Astrocyte (in vitro differentiated cells and primary cell): ENCODE measurements around the gene SFRP2. TPM values are rescaled to one million over a fixed set of nuclear protein-coding genes. Genes with fewer than 3 reads are reported as not detected.

Experiments used
- DNase-seq: peaks from one replicate; pipeline ENCODE4 v3.0.0-alpha.2; 2010; ENCODE audit warnings: low read depth
- FAIRE-seq: peaks from 2 replicates; lab custom pipeline; 2011; peaks lifted over from hg19 to GRCh38; lab: Jason Lieb, UNC
- H2AFZ ChIP-seq: 2 replicates; pipeline ENCODE4 v1.6.0; 2012; ENCODE audit warnings: low read depth, low read length, inconsistent platforms
- H3K27ac ChIP-seq: 2 replicates; pipeline ENCODE4 v1.5.1; 2011; ENCODE audit warnings: low read depth, low read length, inconsistent platforms
- H3K27me3 ChIP-seq: 2 replicates; pipeline ENCODE4 v1.6.0; 2011; ENCODE audit warnings: low read length, inconsistent platforms; ENCODE audit not compliant: insufficient read depth
- H3K36me3 ChIP-seq: 2 replicates; pipeline ENCODE4 v1.5.1; 2011; ENCODE audit warnings: low read length, inconsistent platforms; ENCODE audit not compliant: insufficient read depth
- H3K4me1 ChIP-seq: 2 replicates; pipeline ENCODE4 v1.5.1; 2011; ENCODE audit warnings: low read length, inconsistent platforms; ENCODE audit not compliant: insufficient read depth
- H3K4me2 ChIP-seq: 2 replicates; pipeline ENCODE4 v1.6.0; 2012; ENCODE audit warnings: low read length, inconsistent platforms
- H3K4me3 ChIP-seq: 2 replicates; pipeline ENCODE4 v1.5.1; 2011; ENCODE audit warnings: low read depth, mild to moderate bottlenecking, low read length, inconsistent platforms; ENCODE audit not compliant: insufficient read depth
- H3K79me2 ChIP-seq: 2 replicates; pipeline ENCODE4 v1.6.0; 2012; ENCODE audit warnings: mild to moderate bottlenecking, low read length, inconsistent platforms; ENCODE audit not compliant: insufficient read depth
- H3K9ac ChIP-seq: 2 replicates; pipeline ENCODE4 v1.6.0; 2012; ENCODE audit warnings: mild to moderate bottlenecking, low read length, inconsistent platforms
- H3K9me3 ChIP-seq: 2 replicates; pipeline ENCODE4 v1.5.1; 2012; ENCODE audit warnings: low read depth, mild to moderate bottlenecking, low read length, inconsistent platforms; ENCODE audit not compliant: insufficient read depth
- H4K20me1 ChIP-seq: 2 replicates; pipeline ENCODE4 v1.6.0; 2012; ENCODE audit warnings: low read length, inconsistent platforms; ENCODE audit not compliant: insufficient read depth
- H3K27ac Mint-ChIP-seq: one replicate; pipeline ENCODE4 v1.8.0; 2021; ENCODE audit warnings: mild to moderate bottlenecking, mixed read lengths; ENCODE audit not compliant: unreplicated experiment
- H3K27me3 Mint-ChIP-seq: one replicate; pipeline ENCODE4 v1.8.0; 2021; ENCODE audit warnings: low read depth, mixed read lengths; ENCODE audit not compliant: unreplicated experiment
- H3K36me3 Mint-ChIP-seq: one replicate; pipeline ENCODE4 v1.8.0; 2021; ENCODE audit warnings: low read depth, mixed read lengths; ENCODE audit not compliant: unreplicated experiment
- H3K4me1 Mint-ChIP-seq: one replicate; pipeline ENCODE4 v1.8.0; 2021; ENCODE audit warnings: low read depth, mixed read lengths; ENCODE audit not compliant: unreplicated experiment
- H3K4me3 Mint-ChIP-seq: one replicate; pipeline ENCODE4 v1.8.0; 2021; ENCODE audit warnings: mild to moderate bottlenecking, moderate library complexity, mixed read lengths; ENCODE audit not compliant: unreplicated experiment
- H3K9me3 Mint-ChIP-seq: one replicate; pipeline ENCODE4 v1.8.0; 2021; ENCODE audit warnings: mild to moderate bottlenecking, mixed read lengths; ENCODE audit not compliant: unreplicated experiment
- CTCF ChIP-seq: IDR thresholded peaks from 2 replicates; pipeline ENCODE4 v1.5.1; 2011; ENCODE audit warnings: low read depth, mild to moderate bottlenecking, inconsistent platforms, low read length, moderate library complexity; ENCODE audit not compliant: insufficient read depth
- EZH2 ChIP-seq: IDR thresholded peaks from 2 replicates; pipeline ENCODE4 v1.6.1; 2012; ENCODE audit warnings: mild to moderate bottlenecking, low read length, inconsistent platforms; ENCODE audit not compliant: insufficient read depth
- total RNA-seq: library from RNA; stranded (reverse); gene quantifications from 2 replicates; pipeline ENCODE4 v1.2.1, GENCODE V29; 2021

Gene SFRP2
- total RNA-seq, 1 donor from 2014 or later = 92.8 TPM

- H3K27me3 Mint-ChIP-seq = peaks cover 2% of the 10 kb centered on the region
- H3K9me3 Mint-ChIP-seq = no peaks in the 10 kb centered on the region
- FAIRE-seq = no peak
Observed at GRCh38 chr4:153766758-153767157, 22.1 kb downstream of the SFRP2 start.

GRCh38 chr4:153765894-153766293 is 23.0 kb downstream of the SFRP2 start:
- Histone ChIP-seq H3K9me3 (no peaks in the 10 kb centered on the region), H3K27me3 (peaks cover 4% of the 10 kb centered on the region), H3K9ac (no peak overlapping the region), H2AFZ (no peak overlapping the region), H3K4me2 (no peak overlapping the region), H3K79me2 (no peaks in the 10 kb centered on the region), H3K4me3 (no peak overlapping the region), H3K27ac (no peak overlapping the region), H3K36me3 (no peaks in the 10 kb centered on the region), H3K4me1 (no peaks in the 10 kb centered on the region), H4K20me1 (no peaks in the 10 kb centered on the region)
- no peak for DNase-seq
- Mint-ChIP-seq H3K27ac (no peak overlapping the region), H3K4me3 (no peak overlapping the region), H3K36me3 (peaks cover 2% of the 10 kb centered on the region), H3K27me3 (peaks cover 7% of the 10 kb centered on the region), H3K4me1 (peaks cover 18% of the 10 kb centered on the region), H3K9me3 (no peaks in the 10 kb centered on the region)
- TF ChIP-seq EZH2 (no peak), CTCF (no peak)
- no peak for FAIRE-seq

More at GRCh38 chr4:153766758-153767157, 22.1 kb downstream of the SFRP2 start:
- Histone ChIP-seq H3K4me3 (no peak overlapping the region), H3K4me2 (no peak overlapping the region), H3K36me3 (no peaks in the 10 kb centered on the region), H2AFZ (no peak overlapping the region), H4K20me1 (no peaks in the 10 kb centered on the region), H3K9me3 (no peaks in the 10 kb centered on the region), H3K79me2 (no peaks in the 10 kb centered on the region), H3K27me3 (peaks cover 4% of the 10 kb centered on the region), H3K27ac (no peak overlapping the region), H3K9ac (no peak overlapping the region), H3K4me1 (no peaks in the 10 kb centered on the region)
- no peak for DNase-seq
- peaks cover 2% of the 10 kb centered on the region for H3K36me3 Mint-ChIP-seq
- no peak overlapping the region for H3K27ac Mint-ChIP-seq
- no peak for TF ChIP-seq CTCF
- no peak for TF ChIP-seq EZH2
- no peak overlapping the region for H3K4me3 Mint-ChIP-seq
- H3K4me1 Mint-ChIP-seq = peaks cover 18% of the 10 kb centered on the region

- H3K27ac ChIP-seq = no peak overlapping the region
- H3K79me2 ChIP-seq = no peaks in the 10 kb centered on the region
- H3K9me3 ChIP-seq = no peaks in the 10 kb centered on the region
- no peak overlapping the region for H3K4me3 Mint-ChIP-seq
- no peaks in the 10 kb centered on the region for H3K36me3 ChIP-seq
- H3K4me3 ChIP-seq = no peak overlapping the region
- peaks cover 5% of the 10 kb centered on the region for H3K4me1 ChIP-seq
- no peak overlapping the region for H3K9ac ChIP-seq
- H3K4me2 ChIP-seq = no peak overlapping the region
- H3K36me3 Mint-ChIP-seq = peaks cover 2% of the 10 kb centered on the region
- no peak overlapping the region for H2AFZ ChIP-seq
- peaks cover 10% of the 10 kb centered on the region for H3K27me3 ChIP-seq
- DNase-seq (peak; percentile 10), FAIRE-seq (no peak)
- H3K9me3 Mint-ChIP-seq = no peaks in the 10 kb centered on the region
- peaks cover 18% of the 10 kb centered on the region for H3K4me1 Mint-ChIP-seq
- H3K27me3 Mint-ChIP-seq = peaks cover 7% of the 10 kb centered on the region
- H4K20me1 ChIP-seq = no peaks in the 10 kb centered on the region
- TF ChIP-seq CTCF (no peak), EZH2 (no peak)
- H3K27ac Mint-ChIP-seq = no peak overlapping the region
Observed at GRCh38 chr4:153764601-153765368, 24.1 kb downstream of the SFRP2 start.
